ENCODE measurements around the gene KCNH5.

DNA sequence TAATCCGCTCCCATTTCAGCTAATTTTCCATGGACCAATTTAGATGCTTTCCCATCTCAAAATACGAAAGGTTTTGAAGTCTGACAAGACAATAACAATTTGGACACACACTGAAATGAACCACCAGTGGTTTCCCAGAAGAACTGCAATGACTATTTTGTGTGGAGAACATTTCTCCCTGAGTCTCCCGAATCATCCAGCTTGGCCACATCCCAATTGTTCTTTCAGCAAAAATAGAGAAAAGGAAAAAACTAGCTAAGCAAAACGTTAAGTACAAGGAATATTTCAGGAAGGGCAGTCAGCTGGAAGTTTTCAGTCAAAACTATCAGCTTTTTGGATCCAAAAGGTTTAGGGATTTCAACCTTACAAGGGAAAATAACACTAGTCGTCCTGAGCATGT lies 390.6 kb downstream of the KCNH5 start:
- TF ChIP-seq, protein P1, sequence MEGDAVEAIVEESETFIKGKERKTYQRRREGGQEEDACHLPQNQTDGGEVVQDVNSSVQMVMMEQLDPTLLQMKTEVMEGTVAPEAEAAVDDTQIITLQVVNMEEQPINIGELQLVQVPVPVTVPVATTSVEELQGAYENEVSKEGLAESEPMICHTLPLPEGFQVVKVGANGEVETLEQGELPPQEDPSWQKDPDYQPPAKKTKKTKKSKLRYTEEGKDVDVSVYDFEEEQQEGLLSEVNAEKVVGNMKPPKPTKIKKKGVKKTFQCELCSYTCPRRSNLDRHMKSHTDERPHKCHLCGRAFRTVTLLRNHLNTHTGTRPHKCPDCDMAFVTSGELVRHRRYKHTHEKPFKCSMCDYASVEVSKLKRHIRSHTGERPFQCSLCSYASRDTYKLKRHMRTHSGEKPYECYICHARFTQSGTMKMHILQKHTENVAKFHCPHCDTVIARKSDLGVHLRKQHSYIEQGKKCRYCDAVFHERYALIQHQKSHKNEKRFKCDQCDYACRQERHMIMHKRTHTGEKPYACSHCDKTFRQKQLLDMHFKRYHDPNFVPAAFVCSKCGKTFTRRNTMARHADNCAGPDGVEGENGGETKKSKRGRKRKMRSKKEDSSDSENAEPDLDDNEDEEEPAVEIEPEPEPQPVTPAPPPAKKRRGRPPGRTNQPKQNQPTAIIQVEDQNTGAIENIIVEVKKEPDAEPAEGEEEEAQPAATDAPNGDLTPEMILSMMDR (IDR thresholded peaks at IDR 0.05): no peak
- no peak for TF ChIP-seq POLR2A (IDR thresholded peaks at IDR 0.05)

All from body of pancreas (tissue), 4 donors.